Regular cardiac myocyte (primary cell): ENCODE measurements around the gene WDR19. TPM values are rescaled to one million over a fixed set of nuclear protein-coding genes. Genes with fewer than 3 reads are reported as not detected.

ENCODE experiments used
- total RNA-seq: library from RNA; depleted of rRNA; stranded (reverse); fragments of >200 nt; gene quantifications from 2 replicates; pipeline ENCODE4 v1.2.3, GENCODE V29; 2014

WDR19 gene
- total RNA-seq = 15.9 and 44.0 TPM in 2 replicates

GRCh38 chr4:39181905-39182638 lies at the start of gene WDR19:
Gene WDR19 (plus strand): TSS chr4:39182529. CDS start chr4:39182558, 29 bp downstream.

Other genes with a start within 250 kb of the WDR19 start
- under 0.01 and 0.58 TPM in 2 replicates for gene TMEM156, start 150.1 kb upstream of the WDR19 start, total RNA-seq
- gene KLHL5, start 120.3 kb upstream of the WDR19 start, total RNA-seq = 47.7 and 74.7 TPM in 2 replicates
- gene RFC1, start 183.8 kb downstream of the WDR19 start, total RNA-seq = 46.2 and 55.0 TPM in 2 replicates
- under 0.01 TPM in 1 of 2 replicates, not detected in the other for gene KLB, start 224.4 kb downstream of the WDR19 start, total RNA-seq